H1 (cell line): ENCODE data around the gene HAVCR1. TPM values are rescaled to one million over a fixed set of nuclear protein-coding genes. Genes with fewer than 3 reads are reported as not detected.
A peak's percentile ranks its signal among the peaks of the same experiment; 100 is the strongest.

Experiments used
- CTCF ChIA-PET: fragments of 300-600 bp; sonication (Branson Sonifier 250); formaldehyde crosslinking; loops from one replicate; lab custom pipeline; 2021; ENCODE audit not compliant: partially characterized antibody; lab: Charles Lee
- POLR2A ChIA-PET: fragments of 300-600 bp; sonication (Branson Sonifier 250); formaldehyde crosslinking; loops from one replicate; lab custom pipeline; 2021; ENCODE audit warnings: inconsistent platforms; ENCODE audit not compliant: partially characterized antibody; lab: Charles Lee
- DNase-seq, 2 experiments: peaks; one replicate each; pipeline versions ENCODE4 v3.0.0 to v3.0.0-alpha.2; 2010 to 2022; ENCODE audit warnings: low spot score in 2 of 2, low read depth in 1 of 2, mixed read lengths in 1 of 2
- FAIRE-seq: peaks from 2 replicates; lab custom pipeline; 2011; peaks lifted over from hg19 to GRCh38; lab: Jason Lieb, UNC
- H2AFZ ChIP-seq: 2 replicates; pipeline ENCODE4 v1.8.1; 2012; ENCODE audit warnings: low read length, inconsistent platforms
- H2AK5ac ChIP-seq: 2 replicates; pipeline ENCODE4 v1.6.1; 2013; ENCODE audit warnings: low read depth, low read length
- H2BK120ac ChIP-seq: replicated peaks from 2 replicates; pipeline ENCODE3; 2013; ENCODE audit warnings: low read depth, low read length, inconsistent platforms
- H2BK12ac ChIP-seq: 2 replicates; pipeline ENCODE4 v1.6.1; 2013; ENCODE audit warnings: low read depth, low read length
- H2BK15ac ChIP-seq: 2 replicates; pipeline ENCODE4 v1.6.1; 2013; ENCODE audit warnings: low read length
- H2BK20ac ChIP-seq: 2 replicates; pipeline ENCODE4 v1.6.1; 2013; ENCODE audit warnings: low read length
- H2BK5ac ChIP-seq: 2 replicates; pipeline ENCODE4 v1.6.1; 2013; ENCODE audit warnings: low read depth, low read length
- H3K14ac ChIP-seq: 2 replicates; pipeline ENCODE4 v1.6.1; 2013; ENCODE audit warnings: inconsistent platforms; ENCODE audit not compliant: insufficient read length
- H3K18ac ChIP-seq: 2 replicates; pipeline ENCODE4 v1.6.1; 2013; ENCODE audit warnings: low read length; ENCODE audit errors: extremely low read depth
- H3K23ac ChIP-seq: 2 replicates; pipeline ENCODE4 v1.6.1; 2013; ENCODE audit warnings: inconsistent platforms; ENCODE audit not compliant: insufficient read length
- H3K23me2 ChIP-seq: 2 replicates; pipeline ENCODE4 v1.6.1; 2013; ENCODE audit warnings: low read depth, low read length
- H3K27ac ChIP-seq: 2 replicates; pipeline ENCODE4 v1.6.1; 2011; ENCODE audit warnings: low read depth, low read length, inconsistent platforms
- H3K27me3 ChIP-seq, 4 experiments: replicated peaks in 1 of 4; 1 replicate in 1 of 4; 2 replicates in 3 of 4; pipeline versions ENCODE4 v1.6.1 to v1.8.1; 2011 to 2013; ENCODE audit warnings: low read length in 3 of 4, mild to moderate bottlenecking in 3 of 4, inconsistent platforms in 2 of 4, mixed read lengths in 2 of 4, moderate library complexity in 1 of 4; ENCODE audit not compliant: control insufficient read depth in 3 of 4, insufficient read depth in 3 of 4; ENCODE audit errors: extremely low read depth in 1 of 4
- H3K36me3 ChIP-seq, 4 experiments: 2 replicates each; pipeline versions ENCODE4 v1.6.1 to v1.8.1; 2011 to 2013; ENCODE audit warnings: mild to moderate bottlenecking in 4 of 4, low read length in 3 of 4, moderate library complexity in 2 of 4, control low read depth in 1 of 4, inconsistent platforms in 1 of 4; ENCODE audit not compliant: insufficient read depth in 4 of 4, control insufficient read depth in 2 of 4
- H3K4ac ChIP-seq: replicated peaks from 2 replicates; pipeline ENCODE3; 2013; ENCODE audit warnings: low read length, low read depth, mixed read lengths, inconsistent platforms; ENCODE audit not compliant: insufficient read length
- H3K4me1 ChIP-seq, 4 experiments: replicated peaks in 1 of 4; 1 replicate in 1 of 4; 2 replicates in 3 of 4; pipeline versions ENCODE4 v1.6.1 to v1.8.1; 2011 to 2013; ENCODE audit warnings: low read length in 3 of 4, inconsistent platforms in 2 of 4, mixed read lengths in 1 of 4; ENCODE audit not compliant: insufficient read depth in 4 of 4, control insufficient read depth in 3 of 4
- H3K4me2 ChIP-seq, 2 experiments: 2 replicates each; pipeline versions ENCODE4 v1.6.1 to v1.8.1; 2011 to 2013; ENCODE audit warnings: low read depth in 2 of 2, low read length in 2 of 2, control low read depth in 1 of 2, inconsistent platforms in 1 of 2, mild to moderate bottlenecking in 1 of 2; ENCODE audit not compliant: insufficient read depth in 1 of 2
- H3K4me3 ChIP-seq, 4 experiments: fragments of 200-600, 300-600 bp in 1 of 4; sonication (generic), shearing (Covaris generic), sonication (Bioruptor Twin) in 1 of 4; 2 replicates each; pipeline versions ENCODE4 v1.5.1 to v1.8.1; 2011 to 2016; ENCODE audit warnings: low read length in 4 of 4, low read depth in 3 of 4, control low read depth in 2 of 4, inconsistent platforms in 2 of 4, mild to moderate bottlenecking in 2 of 4, mixed read lengths in 1 of 4, moderate library complexity in 1 of 4; ENCODE audit not compliant: insufficient read depth in 2 of 4; ENCODE audit errors: extremely low read depth in 1 of 4
- H3K56ac ChIP-seq: replicated peaks from 2 replicates; pipeline ENCODE3; 2013; ENCODE audit warnings: low read depth, mild to moderate bottlenecking, mixed read lengths, low read length, inconsistent platforms; ENCODE audit not compliant: insufficient read length
- H3K79me1 ChIP-seq: 2 replicates; pipeline ENCODE4 v1.6.1; 2013; ENCODE audit warnings: low read depth, low read length, control low read depth
- H3K79me2 ChIP-seq, 2 experiments: 2 replicates each; pipeline versions ENCODE4 v1.6.1 to v1.8.1; 2012 to 2013; ENCODE audit warnings: low read length in 2 of 2, mild to moderate bottlenecking in 2 of 2, inconsistent platforms in 1 of 2; ENCODE audit not compliant: insufficient read depth in 2 of 2, control insufficient read depth in 1 of 2
- H3K9ac ChIP-seq, 4 experiments: replicated peaks in 1 of 4; 1 replicate in 1 of 4; 2 replicates in 3 of 4; pipeline versions ENCODE4 v1.6.1 to v1.8.1; 2011 to 2013; ENCODE audit warnings: low read depth in 3 of 4, low read length in 3 of 4, control low read depth in 2 of 4, mild to moderate bottlenecking in 2 of 4, moderate library complexity in 2 of 4, inconsistent platforms in 1 of 4; ENCODE audit errors: extremely low read depth in 1 of 4
- H3K9me3 ChIP-seq, 2 experiments: 2 replicates each; pipeline versions ENCODE4 v1.6.1 to v1.8.1; 2012 to 2013; ENCODE audit warnings: mild to moderate bottlenecking in 2 of 2, moderate library complexity in 2 of 2, control low read depth in 1 of 2, inconsistent platforms in 1 of 2, low read depth in 1 of 2, low read length in 1 of 2, mixed read lengths in 1 of 2; ENCODE audit not compliant: insufficient read depth in 2 of 2
- H4K20me1 ChIP-seq, 2 experiments: replicated peaks in 1 of 2; 2 replicates each; pipeline versions ENCODE3 to v1.8.1; 2011 to 2013; ENCODE audit warnings: inconsistent platforms in 2 of 2, low read length in 2 of 2, mild to moderate bottlenecking in 1 of 2; ENCODE audit not compliant: insufficient read depth in 2 of 2, control insufficient read depth in 1 of 2
- H4K5ac ChIP-seq: 2 replicates; pipeline ENCODE4 v1.6.1; 2013; ENCODE audit warnings: low read length, low read depth, mixed read lengths, inconsistent platforms; ENCODE audit not compliant: insufficient read length
- H4K8ac ChIP-seq: 2 replicates; pipeline ENCODE4 v1.8.0; 2013; ENCODE audit warnings: mild to moderate bottlenecking, moderate library complexity, low read length, inconsistent platforms; ENCODE audit not compliant: insufficient read depth; ENCODE audit errors: extremely low read depth
- H4K91ac ChIP-seq: replicated peaks from 2 replicates; pipeline ENCODE3; 2013; ENCODE audit warnings: low read length, mixed read lengths, inconsistent platforms; ENCODE audit not compliant: insufficient read length
- ATF3 ChIP-seq: IDR thresholded peaks from 2 replicates; pipeline ENCODE4 v1.6.1; 2011; ENCODE audit warnings: low read depth, mild to moderate bottlenecking, low read length; ENCODE audit not compliant: insufficient read depth
- CBX8 ChIP-seq: fragments of 300-800, 300-1000 bp; sonication (generic); IDR thresholded peaks from 2 replicates; pipeline ENCODE4 v1.7.1; 2016; ENCODE audit warnings: low read depth, low read length, borderline replicate concordance
- CHD2 ChIP-seq: IDR thresholded peaks from 2 replicates; pipeline ENCODE4 v1.6.1; 2012; ENCODE audit warnings: low read length, improper control_type of control experiment
- EP300 ChIP-seq, 2 experiments: IDR thresholded peaks; 1 replicate in 1 of 2; 2 replicates in 1 of 2; pipeline ENCODE4 v1.6.1; 2011 to 2012; ENCODE audit warnings: low read depth in 2 of 2, low read length in 2 of 2, mild to moderate bottlenecking in 2 of 2, borderline replicate concordance in 1 of 2, inconsistent platforms in 1 of 2, moderate library complexity in 1 of 2
- FOSL1 ChIP-seq: IDR thresholded peaks from 2 replicates; pipeline ENCODE4 v1.6.1; 2011; ENCODE audit warnings: mild to moderate bottlenecking, low read depth, low read length, moderate library complexity; ENCODE audit not compliant: insufficient read depth
- GABPA ChIP-seq: IDR thresholded peaks from 2 replicates; pipeline ENCODE4 v1.6.1; 2011; ENCODE audit warnings: mild to moderate bottlenecking, low read length, moderate library complexity, borderline replicate concordance; ENCODE audit not compliant: insufficient read depth
- HDAC2 ChIP-seq, 2 experiments: fragments of 300-600 bp in 1 of 2; sonication (generic) in 1 of 2; IDR thresholded peaks; 2 replicates each; pipeline ENCODE4 v1.6.1; 2011 to 2012; ENCODE audit warnings: low read depth in 2 of 2, low read length in 2 of 2, mild to moderate bottlenecking in 2 of 2, moderate library complexity in 2 of 2, borderline replicate concordance in 1 of 2, inconsistent platforms in 1 of 2
- KDM4A ChIP-seq: IDR thresholded peaks from one replicate; pipeline ENCODE4 v1.7.1; 2012; ENCODE audit warnings: low read depth, mild to moderate bottlenecking, moderate library complexity, low read length, inconsistent platforms; ENCODE audit not compliant: severe bottlenecking
- ZNF274 ChIP-seq: IDR thresholded peaks from 2 replicates; pipeline ENCODE4 v1.7.0; 2012; ENCODE audit warnings: low read length, borderline replicate concordance; ENCODE audit errors: extremely low read depth
- WGBS, 2 experiments: shearing (Covaris generic) in 1 of 2; methylation state at CpG; one replicate each; pipeline versions ENCODE4 v1.1.6 to v1.1.7; 2013 to 2015; ENCODE audit warnings: low lambda C conversion rate in 2 of 2, mixed read lengths in 2 of 2, inconsistent platforms in 1 of 2, low coverage in 1 of 2, missing lambda C conversion rate in 1 of 2; ENCODE audit not compliant: insufficient replicate concordance in 2 of 2, insufficient coverage in 1 of 2, insufficient read length in 1 of 2; ENCODE audit errors: extremely low coverage in 1 of 2, missing lambda C conversion rate in 1 of 2; 5-methylcytosine and 5-hydroxymethylcytosine counted together
- polyA plus RNA-seq, 7 experiments: library from polyadenylated mRNA; depleted of rRNA in 3 of 7; stranded (reverse) in 5 of 7; unstranded in 2 of 7; fragments of >200 nt in 5 of 7; fragments of 200-250 nt in 2 of 7; gene quantifications; 1 replicate in 5 of 7; 2 replicates in 1 of 7; 4 replicates in 1 of 7; pipeline versions ENCODE4 v1.2.1 to v1.2.3, GENCODE V29; 2011 to 2013; ENCODE audit warnings: missing spikeins in 2 of 7, mixed read lengths in 2 of 7
- total RNA-seq: library from RNA; stranded (reverse); fragmentation: NEBNext Ultra II Directional; extraction: Animal tissue kit (Norgen Biotek cat#: 25700); gene quantifications from 2 replicates; pipeline ENCODE4 v1.2.1, GENCODE V29; 2021

HAVCR1 gene
- total and polyA plus RNA-seq, 2 of the 8 experiments (the other 6 are each of a cell fraction or from before 2014, with no cell fraction given), result not detected

DNA sequence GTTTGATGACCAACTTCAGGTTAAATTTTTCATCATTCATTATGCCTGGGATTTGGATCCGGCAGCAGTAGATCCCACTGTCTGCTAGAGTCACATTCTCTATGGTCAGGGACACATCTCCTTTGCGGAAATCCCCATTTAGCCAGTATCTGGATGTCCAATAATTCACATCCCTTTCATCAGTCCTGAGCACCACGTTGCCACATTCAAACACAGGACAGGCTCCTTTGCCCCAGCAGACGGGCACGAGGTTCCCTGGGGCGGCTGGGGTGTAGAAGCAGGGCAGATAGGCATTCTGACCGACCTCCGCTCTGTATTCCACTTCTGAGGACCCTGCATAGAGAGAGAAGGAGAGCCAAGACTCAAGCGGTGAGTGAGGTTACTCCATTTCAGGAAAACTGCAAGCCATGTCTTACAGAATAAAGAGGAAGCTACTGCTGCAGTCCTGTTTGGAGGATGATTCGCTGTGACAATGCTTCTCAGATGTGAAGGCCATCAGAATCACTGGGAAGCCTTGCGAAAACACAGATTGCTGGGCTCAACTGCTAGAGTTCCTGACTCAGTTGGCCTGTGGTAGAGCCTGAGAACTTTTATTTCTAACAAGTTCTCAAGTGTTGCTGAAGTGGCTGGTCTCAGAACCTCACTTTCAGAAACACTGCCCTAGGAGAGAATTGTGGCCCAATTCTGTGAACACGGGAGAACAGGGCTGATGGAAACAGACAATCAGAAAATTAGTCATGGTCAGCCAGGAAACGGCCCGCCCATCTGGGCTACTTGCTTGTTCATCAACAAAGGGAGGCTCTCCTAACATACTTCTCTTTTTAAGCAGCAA, 47.9 kb upstream of the HAVCR1 start:
- Histone ChIP-seq H3K14ac (no peak overlapping the region), H2BK120ac (no peak overlapping the region), H3K27me3 (no peaks in the 10 kb centered on the region), H3K9me3 (no peaks in the 10 kb centered on the region), H3K18ac (no peak overlapping the region), H3K4me2 (no peak overlapping the region), H3K36me3 (no peaks in the 10 kb centered on the region), H2BK12ac (no peak overlapping the region), H3K79me1 (no peaks in the 10 kb centered on the region), H4K91ac (no peak overlapping the region), H3K56ac (no peak overlapping the region), H3K4me3 (no peak overlapping the region), H3K27ac (no peak overlapping the region), H2BK15ac (no peak overlapping the region), H3K23ac (no peak overlapping the region), H4K20me1 (no peaks in the 10 kb centered on the region), H3K9ac (no peak overlapping the region), H2BK5ac (no peak overlapping the region), H3K4me1 (no peaks in the 10 kb centered on the region), H3K4ac (no peak overlapping the region), H3K79me2 (no peaks in the 10 kb centered on the region), H3K23me2 (no peaks in the 10 kb centered on the region), H2BK20ac (no peak overlapping the region), H2AFZ (0 out of 2 replicates have a peak overlapping the region, but pooled peaks have one; percentile 49), H4K5ac (no peak overlapping the region), H4K8ac (no peak overlapping the region), H2AK5ac (no peak overlapping the region)
- no peak for TF ChIP-seq FOSL1
- TF ChIP-seq EP300 (IDR thresholded peaks at IDR 0.05; ENCODE audit: borderline replicate concordance in 1 of 2, low read depth in 2 of 2, low read length in 2 of 2), result no peak
- TF ChIP-seq GABPA, result no peak
- no peak for TF ChIP-seq CHD2
- no peak for TF ChIP-seq ATF3
- no peak for TF ChIP-seq KDM4A
- TF ChIP-seq HDAC2 (IDR thresholded peaks at IDR 0.05; ENCODE audit: borderline replicate concordance in 1 of 2, low read depth in 2 of 2, low read length in 2 of 2), result no peak
- TF ChIP-seq ZNF274, result no peak
- TF ChIP-seq CBX8, result no peak
- WGBS, 2 experiments, result 92% methylated on average over 14 of the region's 14 CpGs; no CpG with 5 or more reads in 1 of the 2 experiments
- no peak for DNase-seq
- no peak for FAIRE-seq
- ChIA-PET CTCF (no interaction called here), POLR2A (no interaction called here)
